NCI-H526 (cell line): ENCODE data around the gene SIGLEC15.
"Not testable (repeated sequence)": the region's sequence is repeated elsewhere in the genome, so short reads cannot be mapped to it uniquely, and the experiment has no call there.

Experiments used
- DNase-seq, 2 experiments: peaks; one replicate each; lab custom pipeline; 2025; lab: John Stamatoyannopoulos, UW

Gene SIGLEC15, protein sequence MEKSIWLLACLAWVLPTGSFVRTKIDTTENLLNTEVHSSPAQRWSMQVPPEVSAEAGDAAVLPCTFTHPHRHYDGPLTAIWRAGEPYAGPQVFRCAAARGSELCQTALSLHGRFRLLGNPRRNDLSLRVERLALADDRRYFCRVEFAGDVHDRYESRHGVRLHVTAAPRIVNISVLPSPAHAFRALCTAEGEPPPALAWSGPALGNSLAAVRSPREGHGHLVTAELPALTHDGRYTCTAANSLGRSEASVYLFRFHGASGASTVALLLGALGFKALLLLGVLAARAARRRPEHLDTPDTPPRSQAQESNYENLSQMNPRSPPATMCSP

DNA sequence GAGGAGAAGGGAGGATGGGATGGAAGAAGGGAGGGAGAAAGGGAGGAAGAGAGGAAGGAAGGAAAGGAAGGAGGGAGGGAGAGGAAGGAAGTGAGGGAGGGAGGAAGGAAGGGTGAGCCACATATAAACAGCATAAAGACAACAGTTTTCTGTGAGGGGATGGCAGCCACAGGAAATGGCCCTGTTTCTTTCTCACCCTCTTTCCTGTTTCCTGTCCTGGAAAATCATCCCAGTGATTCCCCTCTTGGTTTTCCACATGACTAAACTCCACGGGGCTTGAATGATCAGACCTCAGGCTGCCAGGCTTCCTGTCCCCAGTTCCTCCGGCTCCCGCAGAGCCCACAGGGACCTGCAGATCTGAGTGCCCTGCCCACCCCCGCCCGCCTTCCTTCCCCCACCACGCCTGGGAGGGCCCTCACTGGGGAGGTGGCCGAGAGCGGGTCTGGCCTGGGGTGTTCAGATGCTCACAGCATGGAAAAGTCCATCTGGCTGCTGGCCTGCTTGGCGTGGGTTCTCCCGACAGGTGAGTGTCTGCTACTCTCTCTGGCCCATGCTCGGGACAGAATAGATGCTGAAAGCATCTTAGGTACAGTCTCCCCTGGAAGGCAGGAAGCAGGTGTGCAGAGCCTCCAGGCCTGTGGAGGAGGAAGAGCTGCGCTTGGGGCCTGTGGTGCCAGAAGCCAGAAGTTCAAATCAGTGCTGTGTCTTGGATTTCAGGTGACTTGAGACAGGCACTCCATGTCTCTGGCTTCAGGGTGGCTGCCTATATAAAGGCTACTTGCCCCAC lies at the start of gene SIGLEC15:
TSS of gene SIGLEC15 (plus strand) at position 418 of the 787 bp plus-strand sequence. CDS start at position 472, 54 bp downstream.
- DNase-seq = no peak

DNA sequence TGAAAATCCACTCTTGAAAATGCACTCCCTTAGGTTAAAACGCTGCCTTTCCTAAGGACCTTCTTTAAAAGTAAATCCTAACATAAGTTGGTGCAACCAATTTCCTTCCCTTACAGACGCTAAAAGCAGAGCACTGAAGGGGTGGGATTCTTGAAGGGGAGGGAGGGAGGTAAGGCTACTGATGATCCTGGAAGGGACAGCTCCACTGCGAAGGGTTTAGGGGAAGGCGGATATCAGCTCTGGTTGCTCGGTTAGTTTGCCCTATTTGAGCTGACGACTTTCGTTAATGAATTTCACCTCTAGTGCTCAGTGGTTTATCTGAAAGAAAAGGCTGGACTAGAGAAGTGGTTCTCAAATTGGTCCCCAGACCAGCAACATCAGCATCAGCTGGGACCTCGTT lies 49.7 kb upstream of the SIGLEC15 start:
- DNase-seq = no peak

DNA sequence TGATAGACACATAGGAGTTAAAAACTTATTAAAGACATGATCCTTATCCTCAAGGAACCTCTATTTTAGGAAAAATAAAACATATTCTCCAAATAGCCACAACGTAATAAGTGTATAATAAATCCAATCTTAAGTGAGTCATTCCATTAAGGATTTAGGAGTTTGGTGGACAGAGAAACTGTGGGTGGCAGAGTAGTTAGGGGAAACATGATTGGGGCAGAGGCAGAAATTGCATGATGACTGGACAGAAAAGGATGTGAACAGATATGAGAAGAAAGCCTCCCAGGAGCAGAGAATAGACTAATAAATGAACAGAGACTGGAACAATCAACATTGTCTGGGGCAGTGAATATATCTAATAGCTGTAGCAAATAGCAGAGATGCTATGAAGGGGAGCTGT lies 48.1 kb upstream of the SIGLEC15 start:
- no peak for DNase-seq

DNA sequence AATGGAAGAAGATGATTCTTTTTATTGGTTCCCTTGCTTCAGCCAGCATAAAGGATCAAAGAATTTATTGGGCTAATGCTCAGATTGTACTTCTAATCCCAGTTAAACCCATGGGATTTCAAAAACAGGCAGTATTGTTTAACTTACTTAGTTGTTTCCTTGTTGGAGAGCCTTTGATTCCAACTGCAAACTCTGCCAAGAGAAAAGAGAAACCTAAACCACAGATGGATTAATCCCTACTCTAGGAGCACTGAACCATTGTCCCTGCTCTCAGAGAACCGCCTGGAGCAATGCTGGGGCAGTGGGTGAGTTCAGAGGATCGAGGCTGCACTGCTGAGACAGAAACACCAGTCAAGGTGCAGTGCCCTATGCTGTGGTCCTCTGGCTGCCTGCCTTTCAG lies 44.9 kb upstream of the SIGLEC15 start:
- no peak for DNase-seq

DNA sequence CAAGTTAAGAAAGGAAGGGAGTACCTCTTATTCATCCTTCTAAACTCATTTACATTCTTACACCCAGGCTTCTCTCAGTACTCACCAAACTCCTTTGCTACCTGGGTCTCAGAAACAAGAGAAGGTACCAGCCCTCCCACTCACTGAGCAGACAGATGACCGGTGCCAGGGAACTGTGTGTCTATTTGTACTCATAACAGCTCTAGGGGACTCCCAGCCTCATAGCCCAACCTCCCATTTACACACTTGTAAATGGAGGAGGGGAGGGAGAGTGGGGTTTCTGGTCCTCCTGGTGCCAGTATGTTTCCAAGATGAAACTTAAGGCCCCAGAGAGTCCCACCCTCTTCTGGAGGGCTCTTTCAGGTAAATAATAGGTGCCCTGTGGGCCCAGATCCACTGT lies 42.8 kb upstream of the SIGLEC15 start:
- no peak for DNase-seq

DNA sequence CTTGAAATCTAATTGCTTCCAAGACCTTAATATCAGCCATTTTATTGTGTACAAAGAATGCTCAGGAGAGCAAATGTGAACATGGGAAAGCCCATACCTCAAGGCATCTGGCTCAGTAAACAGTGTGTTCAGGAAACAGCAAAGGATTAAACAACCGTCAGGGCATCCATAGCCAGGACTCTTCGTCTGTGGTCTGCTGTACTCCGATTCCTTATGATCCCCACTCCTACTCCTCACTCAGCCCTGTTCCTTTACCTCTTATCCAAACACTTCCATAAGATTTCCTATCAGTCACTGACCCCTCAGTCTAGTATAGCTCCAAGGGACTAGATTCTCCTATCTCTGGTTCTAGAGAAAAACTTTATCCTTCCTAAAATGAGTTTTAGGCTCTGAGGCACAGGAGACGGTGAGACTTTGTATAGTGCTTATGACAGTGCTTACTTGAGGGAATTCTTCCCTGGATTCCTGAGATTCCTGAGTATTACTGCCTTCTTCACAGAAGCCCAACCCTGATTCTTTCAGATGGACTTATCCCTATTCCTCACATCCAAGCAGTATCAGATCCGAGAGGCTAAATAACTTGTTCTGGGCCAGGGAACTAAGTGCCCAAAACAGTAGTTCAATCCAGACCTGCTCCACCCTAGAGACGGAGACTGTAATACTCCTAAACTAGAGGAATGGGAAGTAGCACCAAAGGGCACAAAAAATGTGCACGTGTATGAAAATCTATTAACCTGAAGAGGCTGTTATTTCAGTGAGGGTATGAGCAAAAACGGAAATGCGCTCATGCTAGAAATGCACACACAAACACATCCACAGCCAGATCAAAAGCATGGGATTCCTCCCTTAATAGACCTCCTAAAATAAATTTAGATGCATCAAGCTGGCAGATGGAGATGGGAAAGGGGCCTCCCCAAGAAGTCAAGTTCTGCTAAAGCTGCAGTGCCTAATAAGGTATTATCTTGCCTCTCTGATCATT lies 42.1 kb upstream of the SIGLEC15 start:
- no peak for DNase-seq

DNA sequence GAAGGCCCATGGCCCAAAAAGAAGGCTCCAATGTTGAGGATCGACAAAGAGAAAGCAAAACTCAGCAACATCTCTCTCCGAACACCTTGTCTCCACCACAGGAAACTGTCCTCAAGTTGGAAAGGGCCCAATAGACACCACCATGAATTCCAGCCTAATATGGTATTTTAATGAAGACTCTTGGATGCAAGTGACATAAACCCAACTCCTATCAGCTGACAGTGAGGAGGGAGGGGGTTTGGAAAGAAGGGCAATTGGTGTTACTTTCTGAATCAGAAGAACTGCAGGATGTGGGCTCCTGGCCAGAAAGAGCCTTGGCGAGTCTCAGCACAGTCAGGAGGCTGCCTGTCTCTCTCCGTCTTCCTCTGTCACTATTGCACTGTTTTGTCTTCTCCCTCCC lies 40.3 kb upstream of the SIGLEC15 start:
- DNase-seq = no peak

DNA sequence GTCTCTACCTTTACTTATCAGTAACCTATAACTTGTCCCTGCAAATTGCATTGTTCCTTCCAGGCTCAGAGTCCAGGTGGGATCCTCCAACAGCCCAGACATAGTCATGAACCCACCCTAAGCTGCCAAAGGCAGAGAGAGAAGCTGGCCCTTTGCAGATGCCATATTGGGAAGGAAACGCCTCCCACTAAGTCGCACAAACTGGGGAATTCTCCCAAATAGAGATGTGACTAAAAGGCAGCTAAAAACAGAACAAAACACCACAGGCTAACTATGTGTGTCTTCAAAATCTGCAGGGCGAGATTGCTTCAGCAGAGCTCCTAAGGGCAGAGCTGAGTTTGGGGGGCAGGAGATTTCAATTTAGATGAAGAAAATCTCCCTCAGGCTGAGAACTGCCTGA lies 38.5 kb upstream of the SIGLEC15 start:
- DNase-seq = no peak

DNA sequence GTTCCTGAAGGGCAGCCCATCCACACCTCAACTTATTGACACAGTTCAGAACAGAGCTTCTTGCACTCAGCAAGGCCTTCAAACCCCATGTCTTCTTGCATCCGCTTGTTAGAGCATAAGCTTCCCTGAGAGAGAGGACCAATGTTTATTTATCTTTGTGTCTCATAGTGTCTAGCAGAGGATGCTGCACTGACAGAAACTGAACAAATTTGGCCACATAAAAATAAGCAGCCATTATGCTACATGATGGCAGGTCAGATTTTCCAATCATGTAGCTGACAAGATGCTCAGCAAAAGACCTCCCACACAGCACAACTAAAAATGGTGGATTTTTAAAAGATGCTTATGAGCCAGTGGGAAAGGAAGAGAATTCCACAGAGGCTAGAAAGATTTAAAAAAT lies 38.1 kb upstream of the SIGLEC15 start:
- DNase-seq = no peak

DNA sequence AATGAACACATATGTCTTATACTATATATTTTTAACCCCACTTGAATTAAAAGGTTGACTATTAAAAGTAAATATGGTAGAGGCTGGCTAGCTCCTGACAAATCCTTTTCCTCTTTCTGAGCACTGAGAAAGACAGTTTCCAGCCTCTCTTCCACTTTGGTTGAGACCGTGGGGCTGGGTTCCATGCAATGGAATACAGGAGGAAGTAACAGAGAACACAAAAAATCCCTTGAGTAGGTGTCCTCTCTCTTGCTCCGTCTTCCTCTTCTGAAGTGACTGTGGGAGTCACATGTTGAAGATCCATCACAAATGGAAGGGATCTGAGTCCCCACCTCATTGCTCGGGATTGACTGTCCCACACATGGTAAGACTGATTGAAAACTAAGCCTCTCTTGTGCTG lies 36.6 kb upstream of the SIGLEC15 start:
- DNase-seq = no peak

DNA sequence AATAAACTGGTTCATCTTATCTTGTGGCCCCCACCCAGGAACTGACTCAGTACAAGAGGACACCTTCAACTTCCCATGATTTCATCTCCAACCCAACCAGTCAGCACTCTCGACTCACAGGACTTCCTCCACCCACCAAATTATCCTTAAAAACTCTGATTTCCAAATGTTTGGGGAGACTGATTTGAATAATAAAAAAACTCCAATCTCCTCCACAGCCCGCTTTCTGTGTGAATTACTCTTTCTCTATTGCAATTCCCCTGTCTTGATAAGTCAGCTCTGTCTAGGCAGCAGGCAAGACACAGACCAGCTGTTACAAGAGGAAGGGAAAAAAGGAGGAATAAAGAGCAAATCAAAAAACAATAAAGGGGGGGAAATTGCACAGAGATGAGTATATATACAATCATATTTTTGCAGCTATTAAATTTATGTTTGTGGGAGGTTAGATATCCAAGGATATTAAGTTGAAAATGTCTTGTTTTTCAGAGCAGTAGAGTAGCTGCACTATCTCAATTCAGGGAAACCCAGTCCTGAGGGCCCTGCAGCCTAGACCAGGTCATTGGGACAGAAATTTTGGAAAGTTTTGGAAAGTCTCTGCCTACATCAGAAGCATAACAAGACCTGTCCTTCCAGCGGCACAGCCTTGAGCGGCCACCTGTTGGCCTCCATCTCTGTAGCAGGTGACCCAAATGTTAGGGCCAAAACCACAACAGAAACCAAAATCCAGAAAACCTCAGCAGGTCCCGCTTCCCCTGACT lies 32.8 kb upstream of the SIGLEC15 start:
- no peak for DNase-seq

DNA sequence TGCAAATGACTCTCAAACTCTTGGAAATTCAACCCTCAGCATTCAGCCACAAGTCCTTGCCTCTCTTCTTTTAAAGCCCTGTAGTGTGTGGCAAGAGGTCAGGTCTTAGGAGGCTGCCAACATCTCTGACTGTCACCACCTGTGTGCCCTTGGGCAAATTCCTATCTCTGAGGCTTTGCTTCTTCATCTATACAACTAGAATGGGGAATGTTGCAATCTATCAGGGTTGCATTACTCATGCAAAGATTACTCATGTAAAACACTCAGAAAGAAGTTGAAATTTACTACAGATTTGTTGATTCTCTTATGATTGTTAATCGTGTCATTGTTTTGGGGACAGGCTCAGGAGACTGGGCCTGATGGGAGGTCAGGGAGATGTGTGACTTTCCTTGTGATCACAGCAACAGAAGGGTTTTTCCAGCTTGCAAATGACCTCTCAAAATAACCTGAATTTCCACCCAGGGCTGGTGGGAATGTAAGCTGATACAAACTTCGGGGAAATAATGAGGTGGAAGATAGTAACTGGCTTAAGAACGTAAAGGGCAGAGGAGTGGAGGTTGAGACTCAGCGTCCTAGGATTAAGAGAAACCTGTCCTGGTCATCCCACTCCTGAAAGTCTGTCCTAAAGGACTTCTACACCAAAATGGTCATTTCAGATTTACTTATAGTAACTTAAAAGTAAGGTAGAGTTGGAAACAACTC lies 32.1 kb upstream of the SIGLEC15 start:
- DNase-seq = no peak

DNA sequence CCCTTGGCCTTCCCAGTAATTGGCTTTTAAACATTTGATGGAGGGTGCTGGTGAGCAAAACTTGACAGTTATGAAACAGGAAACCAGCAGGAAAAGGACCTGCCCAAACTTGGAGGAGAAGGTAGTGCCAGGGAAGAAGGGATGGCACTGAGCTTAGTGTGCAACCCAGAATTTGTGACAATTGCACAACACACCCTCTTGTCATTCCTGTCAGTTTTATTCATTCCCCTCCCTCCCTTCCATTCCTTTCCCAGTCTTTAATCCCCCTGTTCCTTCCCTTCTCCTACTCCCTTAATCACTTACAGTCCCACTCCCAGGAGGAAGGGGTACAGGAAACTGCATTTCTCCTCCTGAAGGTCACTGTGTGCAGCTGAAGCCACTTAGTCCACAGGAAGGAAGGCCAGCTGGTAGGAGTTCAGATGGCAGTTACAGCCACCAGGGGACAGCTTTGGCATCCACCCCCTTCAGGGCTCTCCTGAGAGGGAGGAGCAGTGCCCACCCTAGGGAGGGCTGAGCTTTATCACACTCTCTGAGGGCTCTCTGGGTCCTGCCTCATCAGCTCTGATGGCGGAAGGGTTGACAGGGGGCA lies 24.0 kb upstream of the SIGLEC15 start:
- no peak for DNase-seq

DNA sequence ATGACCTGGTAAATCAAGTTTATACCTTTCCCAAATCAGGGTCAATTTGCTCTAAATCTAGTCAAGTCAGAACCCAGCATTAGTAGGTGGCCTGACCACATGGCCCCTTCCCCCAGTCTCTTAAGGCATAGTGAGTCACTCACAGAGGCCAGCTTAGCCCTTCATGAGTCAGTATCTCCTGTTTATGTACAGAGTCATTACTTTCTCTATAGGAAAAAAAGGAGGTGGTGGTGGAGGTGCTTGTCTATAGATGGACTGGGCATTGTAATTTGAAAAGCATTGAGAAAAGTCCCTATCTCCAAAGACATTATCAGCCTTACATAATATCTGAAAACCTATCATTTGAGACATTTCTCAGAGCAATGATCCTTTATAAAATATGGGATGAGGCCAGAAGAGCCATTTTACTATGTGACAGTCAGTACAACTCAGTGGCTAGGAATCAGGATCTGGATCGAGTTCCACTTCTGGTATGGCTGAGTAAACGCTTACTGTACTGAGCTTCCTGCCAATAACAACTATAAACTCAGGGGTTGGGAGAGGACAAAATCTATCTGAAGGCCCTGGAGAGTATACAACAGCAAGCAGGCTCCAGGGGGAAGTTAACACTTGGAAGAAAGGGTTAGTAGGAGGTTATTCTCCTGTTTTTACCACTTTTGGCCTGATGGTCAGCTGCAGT lies 22.5 kb upstream of the SIGLEC15 start:
- DNase-seq = no peak

DNA sequence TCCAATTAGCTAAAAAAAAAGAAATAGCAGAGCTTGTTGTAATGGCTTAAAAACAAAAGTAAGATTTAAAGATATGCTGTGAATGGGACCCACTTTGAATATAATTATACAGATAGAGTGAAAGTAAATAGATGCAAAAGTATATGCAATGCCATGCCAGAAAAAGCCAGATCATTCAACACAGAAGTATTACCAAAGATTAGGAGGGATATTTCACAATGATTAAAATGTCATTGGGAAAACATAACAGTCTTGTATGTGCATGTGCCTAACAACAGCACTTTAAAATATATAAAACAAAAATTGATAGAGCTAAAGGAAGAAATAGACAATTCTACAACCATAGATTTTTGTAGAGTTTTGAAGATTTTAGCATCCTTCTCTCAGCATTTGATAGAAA lies 19.9 kb upstream of the SIGLEC15 start:
- no peak for DNase-seq

DNA sequence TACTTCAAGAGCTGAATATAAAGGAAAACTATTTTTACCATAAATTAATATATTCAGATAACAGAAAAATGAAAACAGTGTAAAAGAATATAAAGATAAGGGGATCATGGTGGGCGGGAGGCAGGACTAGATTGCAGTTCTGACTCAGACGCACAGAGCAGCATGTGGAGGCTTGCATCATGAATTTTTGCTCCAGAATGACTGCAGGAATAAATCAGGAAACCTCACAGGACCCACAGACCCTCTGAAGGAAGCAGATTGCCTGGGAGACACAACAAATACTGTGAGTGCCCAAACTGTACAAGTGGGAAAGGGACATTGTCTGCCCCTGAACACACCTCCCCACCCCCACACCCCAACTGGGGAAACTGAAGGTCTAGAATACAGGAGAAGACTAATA lies 19.2 kb upstream of the SIGLEC15 start:
- DNase-seq = no peak

DNA sequence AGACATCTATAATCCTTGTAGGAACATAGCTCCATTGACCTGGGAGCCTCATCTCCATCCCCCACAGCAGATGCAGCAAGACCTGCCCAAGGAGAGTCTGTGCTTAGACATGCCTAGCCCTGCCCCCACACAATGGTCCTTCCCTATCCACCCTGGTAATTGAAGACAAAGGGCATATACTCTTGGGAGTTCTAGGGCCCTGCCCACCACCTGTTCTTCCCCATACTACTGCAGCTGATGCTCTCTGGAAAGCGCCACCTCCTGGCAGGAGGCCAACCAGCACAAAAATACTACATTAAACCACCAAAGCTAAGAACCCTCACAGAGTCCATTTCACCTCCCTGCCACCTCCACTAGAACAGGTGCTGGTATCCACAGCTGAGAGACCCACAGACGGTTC lies 18.3 kb upstream of the SIGLEC15 start:
- DNase-seq = peak in 1 of 2 experiments; percentile 26

DNA sequence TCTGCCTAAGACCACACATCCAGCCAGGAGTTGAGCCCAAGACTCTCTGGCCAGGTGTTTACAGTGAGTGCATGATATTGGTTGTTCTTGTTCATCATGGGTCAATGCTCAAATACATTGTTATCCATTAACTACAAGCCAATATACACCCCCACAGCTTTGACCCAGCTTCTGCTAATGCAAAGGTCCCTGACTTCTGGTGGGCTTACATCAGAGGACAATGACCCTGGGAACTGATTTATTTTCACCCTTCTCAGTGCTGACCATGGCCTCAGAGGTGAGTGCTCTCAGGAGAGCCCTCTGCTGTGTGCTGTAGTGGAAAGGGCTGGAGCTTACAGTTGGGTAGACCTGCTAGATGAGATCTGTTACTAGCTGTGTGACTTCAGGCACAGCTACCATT lies 10.7 kb upstream of the SIGLEC15 start:
- not testable (repeated sequence) for DNase-seq

DNA sequence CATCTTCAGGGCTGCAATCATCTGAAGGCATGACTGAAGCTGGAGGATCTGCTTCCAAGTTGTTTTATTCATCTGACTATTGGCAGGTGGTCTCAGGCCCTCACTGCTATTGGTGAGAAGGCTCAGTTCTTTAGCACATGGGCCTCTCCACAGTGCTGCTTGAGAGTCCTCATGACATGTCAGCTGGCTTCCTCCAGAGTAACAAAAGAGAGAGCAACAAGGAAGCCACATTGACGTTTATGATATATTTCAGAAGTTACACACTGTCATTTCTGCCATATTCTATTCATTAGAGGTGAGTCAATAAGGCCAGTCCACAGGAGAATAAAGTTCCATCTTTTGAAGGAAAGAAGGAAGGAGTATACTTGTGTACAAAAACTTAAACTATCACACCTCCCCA lies 7.9 kb upstream of the SIGLEC15 start:
- no peak for DNase-seq

DNA sequence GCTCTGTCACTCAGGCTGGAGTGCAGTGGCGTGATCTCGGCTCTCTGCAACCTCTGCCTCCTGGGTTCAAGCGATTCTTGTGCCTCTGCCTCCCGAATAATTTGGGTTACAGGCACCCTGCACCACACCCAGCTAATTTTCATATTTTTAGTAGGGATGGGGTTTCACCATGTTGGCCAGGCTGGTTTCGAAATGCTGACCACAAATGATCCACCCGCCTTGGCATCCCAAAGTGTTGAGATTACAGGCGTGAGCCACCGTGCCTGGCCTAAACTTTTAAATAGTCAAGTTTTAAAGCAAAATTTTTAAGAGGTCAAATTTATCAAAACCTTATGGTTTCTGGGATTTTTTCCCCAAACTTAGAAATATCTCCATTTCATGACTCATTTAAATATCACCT lies 6.7 kb upstream of the SIGLEC15 start:
- not testable (repeated sequence) for DNase-seq
